Measurements from ENCODE around the gene PLK5.
"Not testable (repeated sequence)": the region's sequence is repeated elsewhere in the genome, so short reads cannot be mapped to it uniquely, and the experiment has no call there.

Gene PLK5

GRCh38 chr19:1526979-1527649 is 3.2 kb downstream of the PLK5 start:
- DNase-seq: no peak

DNA sequence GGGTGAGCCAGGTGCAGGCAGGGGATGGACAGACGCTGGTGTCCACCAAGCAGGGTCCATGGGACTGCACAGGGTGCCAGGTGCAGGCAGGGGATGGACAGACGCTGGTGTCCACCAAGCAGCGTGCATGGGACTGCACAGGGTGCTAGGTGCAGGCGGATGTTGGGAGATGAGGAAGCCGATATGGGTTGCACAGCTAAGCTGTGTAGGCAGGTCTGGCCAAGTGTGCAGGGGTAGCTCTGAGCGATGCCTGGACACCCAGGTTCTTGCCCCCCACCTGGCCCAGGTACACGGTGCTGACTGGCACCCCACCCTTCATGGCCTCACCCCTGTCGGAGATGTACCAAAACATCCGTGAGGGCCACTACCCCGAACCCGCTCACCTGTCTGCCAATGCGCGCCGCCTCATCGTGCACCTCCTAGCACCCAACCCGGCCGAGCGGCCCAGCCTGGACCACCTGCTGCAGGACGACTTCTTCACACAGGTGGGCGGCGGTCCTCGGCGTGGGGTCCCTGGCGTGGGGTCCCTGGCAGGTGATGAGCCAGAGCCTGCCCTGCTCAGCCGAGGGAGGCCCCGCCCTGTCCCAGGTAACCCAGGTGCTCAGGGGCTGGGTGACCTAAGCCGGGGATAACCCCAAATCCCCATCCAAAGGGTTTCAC is 3.9 kb downstream of the PLK5 start:
- DNase-seq: no peak

DNA sequence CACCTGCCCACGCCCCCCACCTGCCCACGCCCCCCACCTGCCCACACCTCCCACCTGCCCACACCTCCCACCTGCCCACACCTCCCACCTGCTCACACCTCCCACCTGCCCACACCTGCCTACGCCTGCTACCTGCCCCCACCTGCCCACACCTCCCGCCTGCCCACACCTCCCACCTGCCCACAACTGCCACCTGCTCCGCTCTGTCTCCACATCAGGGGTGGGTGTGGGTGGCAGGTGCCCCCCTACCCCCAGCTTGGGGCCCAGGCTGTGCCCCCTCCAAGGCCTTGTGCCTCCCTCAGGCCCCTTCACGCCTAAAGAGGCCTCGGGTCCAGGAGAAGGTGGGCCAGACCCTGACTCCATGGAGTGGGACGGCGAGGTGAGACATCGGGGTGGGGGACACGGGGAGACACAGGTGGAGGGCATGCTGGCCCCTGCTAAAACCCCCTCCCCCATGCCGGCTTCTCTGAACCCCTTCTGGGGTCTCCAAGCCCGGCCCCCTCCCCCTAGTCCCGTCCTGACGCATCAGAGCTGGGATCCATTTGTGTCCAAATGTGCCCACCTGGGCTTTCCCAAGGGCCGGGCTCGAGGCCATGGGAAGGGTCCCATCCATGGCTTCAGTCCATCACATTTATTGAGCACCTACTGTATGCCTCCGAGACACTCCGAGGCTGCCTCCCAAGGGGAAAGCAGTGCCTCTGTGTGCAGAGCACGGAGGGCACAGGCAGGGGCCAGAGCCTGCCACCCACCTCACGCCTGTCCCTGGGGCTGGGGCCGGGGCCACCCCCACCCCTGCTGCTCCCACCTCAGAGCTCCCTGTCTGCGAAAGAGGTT is 4.9 kb downstream of the PLK5 start:
- DNase-seq: no peak

DNA sequence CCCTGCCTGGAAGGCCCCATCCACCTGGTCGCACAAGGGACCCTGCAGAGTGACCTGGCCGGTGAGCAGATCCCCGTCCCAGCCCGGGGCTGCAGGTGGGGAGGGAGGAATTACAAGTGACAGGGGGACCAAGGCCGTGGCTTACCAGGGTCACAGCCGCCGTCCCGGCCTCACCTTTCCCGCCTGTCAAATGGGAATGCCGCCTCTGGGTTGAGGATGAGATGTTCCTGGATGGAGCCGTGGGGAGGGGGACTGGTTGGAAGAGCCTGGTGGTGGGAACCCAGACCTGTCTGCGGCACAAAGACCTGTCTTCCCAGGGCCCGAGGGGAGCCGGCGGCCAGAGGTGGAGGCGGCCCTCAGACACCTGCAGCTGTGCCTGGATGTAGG is 5.5 kb downstream of the PLK5 start:
- DNase-seq: no peak

- DNase-seq: not testable (repeated sequence)
Observed at GRCh38 chr19:1530856-1531255, 7.0 kb downstream of the PLK5 start.

- DNase-seq: no peak
Observed at GRCh38 chr19:1531587-1531986, 7.7 kb downstream of the PLK5 start.

DNA sequence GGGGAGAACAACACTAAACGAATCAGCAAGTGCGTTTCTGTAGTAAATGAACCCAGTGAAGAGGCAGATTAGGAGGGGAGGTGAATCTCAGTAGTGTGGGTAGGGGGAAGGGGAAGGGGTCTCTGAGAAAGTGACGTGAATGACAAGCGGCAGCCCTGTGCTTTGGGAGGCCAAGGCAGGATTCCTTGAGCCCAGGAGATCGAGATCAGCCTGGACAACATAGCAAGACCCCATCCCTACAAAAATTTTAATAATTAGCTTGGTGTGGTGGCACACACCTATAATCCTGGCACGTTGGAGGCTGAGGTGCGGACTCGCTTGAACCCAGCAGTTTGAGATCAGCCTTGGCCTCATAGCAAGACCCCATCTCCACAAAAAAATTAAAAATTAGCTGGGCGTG is 8.1 kb downstream of the PLK5 start:
- no peak for DNase-seq

DNA sequence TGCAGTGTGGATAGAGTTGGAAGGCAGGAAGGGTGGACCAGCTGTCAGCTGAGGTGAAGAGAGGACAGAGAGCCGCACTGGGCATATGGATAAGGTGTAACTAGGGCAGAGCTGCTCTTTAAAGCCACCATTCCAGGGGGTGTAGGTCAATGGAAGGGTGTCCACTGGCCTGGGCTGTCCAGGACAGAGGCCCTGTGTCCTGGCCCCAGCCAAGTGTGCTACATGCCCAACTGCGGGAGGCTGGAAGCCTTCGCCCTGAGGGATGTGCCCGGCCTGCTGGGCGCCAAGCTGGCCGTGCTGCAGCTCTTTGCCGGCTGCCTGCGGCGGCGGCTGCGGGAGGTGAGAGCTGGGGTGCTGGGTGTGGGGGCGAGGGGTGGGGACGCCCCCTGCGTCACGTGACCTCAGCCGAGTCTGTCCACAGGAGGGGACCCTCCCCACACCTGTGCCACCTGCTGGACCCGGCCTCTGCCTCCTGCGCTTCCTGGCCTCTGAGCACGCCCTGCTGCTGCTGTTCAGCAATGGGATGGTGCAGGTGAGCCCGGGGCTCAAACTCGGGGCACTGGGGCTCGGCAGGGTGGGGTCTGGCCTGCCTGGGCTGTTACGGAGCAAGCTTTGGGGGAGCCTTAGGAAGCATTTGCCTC is 9.8 kb downstream of the PLK5 start:
- DNase-seq: no peak

DNA sequence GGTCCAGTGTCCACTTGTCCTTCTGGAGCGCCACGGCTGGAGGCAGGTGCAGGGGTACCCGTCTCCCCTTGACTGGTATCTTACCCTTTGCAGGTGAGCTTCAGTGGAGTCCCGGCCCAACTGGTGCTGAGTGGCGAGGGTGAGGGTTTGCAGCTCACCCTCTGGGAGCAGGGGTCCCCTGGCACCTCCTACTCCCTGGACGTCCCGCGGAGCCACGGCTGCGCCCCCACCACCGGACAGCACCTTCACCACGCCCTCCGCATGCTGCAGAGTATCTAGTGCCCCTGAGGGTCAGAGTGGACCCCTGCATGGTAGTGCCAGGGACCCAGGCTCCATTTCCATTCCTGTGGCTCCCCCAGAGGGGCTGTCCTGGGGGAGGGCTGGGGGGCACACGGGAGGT is 11.1 kb downstream of the PLK5 start:
- no peak for DNase-seq

DNA sequence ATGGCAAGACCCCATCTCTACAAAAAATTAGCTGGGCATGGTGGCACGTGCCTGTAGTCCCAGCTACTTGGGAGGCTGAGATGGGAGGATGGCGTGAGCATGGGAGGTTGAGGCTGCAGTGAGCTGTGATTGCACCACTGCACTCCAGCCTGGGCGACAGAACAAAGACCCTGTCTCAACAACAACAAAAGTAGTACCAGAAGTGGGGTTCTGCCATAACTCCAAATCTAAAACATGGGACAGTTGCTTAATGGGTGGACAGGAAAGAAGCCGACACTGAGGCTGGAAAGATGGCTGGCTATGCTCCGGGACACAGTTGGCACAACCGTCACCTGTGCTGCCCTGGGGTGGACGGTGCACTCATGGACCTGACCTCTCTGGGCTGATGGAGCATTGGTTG is 11.8 kb downstream of the PLK5 start:
- DNase-seq: not testable (repeated sequence)

DNA sequence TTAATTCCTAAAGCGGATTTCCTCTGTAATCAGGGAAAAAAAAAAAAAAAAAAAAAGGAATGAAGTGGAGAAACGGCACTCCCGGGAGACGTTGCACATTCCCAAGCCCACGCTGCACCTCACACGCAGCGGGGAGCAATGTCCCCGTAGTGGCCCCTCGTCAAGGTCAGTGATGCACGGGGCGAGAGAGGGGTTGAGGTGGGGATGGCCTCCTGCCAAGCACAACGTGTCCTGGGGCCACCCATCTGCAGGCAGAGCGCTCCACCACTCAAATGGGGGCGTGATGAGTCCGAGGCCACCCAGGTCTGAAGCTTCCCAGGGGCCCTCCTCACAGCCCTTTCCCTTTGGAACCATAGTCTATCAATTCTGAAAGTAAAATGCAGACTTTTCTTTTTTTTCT is 15.1 kb downstream of the PLK5 start:
- peak; percentile 3 for DNase-seq

DNA sequence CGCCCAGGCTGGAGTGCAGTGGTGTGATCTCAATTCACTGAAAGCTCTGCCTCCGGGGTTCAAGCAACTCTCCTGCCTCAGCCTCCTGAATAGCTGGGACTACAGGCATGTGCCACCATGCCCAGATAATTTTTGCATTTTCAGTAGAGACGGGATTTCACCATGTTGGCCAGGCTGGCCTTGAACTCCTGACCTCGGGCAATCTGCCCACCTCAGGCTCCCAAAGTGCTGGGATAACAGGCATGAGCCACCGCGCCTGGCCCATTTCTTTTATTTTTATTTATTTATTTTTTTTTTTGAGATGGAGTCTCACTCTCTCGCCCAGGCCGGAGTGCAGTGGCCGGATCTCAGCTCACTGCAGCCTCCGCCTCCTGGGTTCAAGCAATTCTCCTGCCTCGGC is 15.9 kb downstream of the PLK5 start:
- not testable (repeated sequence) for DNase-seq

DNA sequence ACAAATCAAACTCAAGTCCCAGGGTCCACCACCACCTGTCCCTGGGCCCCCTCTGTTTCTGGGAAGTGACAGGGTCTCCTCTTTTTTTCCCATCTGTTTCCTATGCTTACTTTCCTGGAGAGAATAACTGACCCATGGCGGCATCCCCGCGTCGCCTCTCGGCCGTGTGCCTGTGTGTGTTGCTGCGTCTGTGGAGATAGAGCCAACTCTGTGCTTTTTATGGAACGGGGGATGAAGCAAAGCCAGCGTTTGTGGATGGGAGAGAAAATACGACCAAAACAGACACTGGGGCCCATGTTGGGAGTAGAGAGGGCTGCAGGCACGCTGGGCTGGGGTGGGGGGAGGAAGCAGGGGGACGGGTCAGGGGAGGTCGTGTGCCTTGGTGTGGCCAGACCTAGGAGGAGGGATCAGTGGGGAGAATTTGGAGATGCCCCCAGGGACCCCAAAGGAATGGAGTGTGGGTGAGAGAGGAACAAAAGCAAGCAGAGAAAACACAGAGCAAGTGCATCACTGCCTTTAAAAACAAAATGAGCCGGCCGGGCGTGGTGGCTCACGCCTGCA is 16.6 kb downstream of the PLK5 start:
- DNase-seq: no peak

GRCh38 chr19:1549332-1549945 is 25.6 kb downstream of the PLK5 start:
- no peak for DNase-seq

DNA sequence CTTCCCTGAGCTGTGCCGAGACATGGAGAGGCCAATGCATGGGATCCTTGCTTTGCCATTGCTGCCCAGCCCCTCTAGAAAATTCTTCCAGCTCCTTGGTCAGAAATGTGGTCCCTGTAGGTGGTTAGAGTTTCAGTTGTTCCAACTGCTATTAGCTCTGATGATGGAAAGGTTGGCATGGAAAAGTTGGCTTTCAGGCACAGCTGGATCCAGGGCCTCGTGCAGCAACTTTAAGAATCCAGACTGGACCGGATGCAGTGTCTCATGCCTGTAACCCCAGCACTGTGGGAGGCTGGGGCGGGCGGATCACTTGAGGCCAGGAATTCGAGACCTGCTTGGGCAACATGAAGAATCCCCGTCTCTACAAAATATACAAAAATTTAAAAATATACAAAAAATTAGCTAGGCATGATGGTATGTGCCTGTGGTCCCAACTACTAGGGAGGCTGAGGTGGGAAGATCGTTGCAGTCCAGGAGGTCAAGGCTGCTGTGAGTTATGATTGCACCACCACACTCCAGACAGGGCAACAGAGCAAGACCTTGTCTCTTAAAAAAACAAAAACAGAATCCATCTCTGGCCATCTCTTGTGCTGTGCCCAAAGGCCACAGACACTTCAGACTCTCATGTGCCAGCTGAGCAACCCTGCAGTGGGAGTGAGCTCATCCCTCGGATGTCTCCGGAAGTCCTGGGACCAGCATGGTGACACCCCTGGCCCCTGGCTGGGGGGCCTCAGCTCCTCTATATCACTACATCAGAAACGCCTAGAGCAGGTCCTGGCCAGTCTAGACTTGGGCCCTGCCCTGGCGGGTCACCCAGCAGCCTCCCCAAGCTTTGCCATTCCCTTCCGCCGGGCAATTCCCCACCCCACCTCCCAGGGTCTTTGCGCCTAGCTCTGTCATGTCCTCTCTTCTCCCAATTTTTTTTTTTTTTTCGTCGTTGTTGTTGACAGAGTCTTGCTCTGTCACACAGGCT is 27.5 kb downstream of the PLK5 start:
- no peak for DNase-seq

GRCh38 chr19:1553415-1553814 is 29.5 kb downstream of the PLK5 start:
- no peak for DNase-seq

DNA sequence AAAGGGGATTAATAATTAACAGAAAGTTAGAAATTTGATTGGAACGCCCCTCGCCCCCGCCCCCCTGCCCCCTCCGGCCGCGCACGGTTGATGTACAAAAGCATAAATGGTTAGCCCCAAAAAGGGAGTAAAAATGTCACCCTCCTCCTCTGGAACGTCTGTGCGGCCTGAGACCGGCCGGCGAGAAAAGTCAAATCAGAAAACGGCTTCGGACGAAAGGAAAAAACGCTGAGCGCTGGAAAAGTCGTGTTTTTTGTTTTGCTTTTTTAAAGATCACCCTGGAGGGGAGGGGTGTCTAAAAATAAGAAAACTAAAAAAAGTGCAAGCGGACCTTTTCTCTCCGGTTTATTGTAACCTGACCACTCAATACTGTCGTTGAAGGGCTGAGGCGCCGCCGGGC is 31.1 kb downstream of the PLK5 start:
- no peak for DNase-seq

- no peak for DNase-seq
Observed at GRCh38 chr19:1555487-1556389, 31.9 kb downstream of the PLK5 start.

DNA sequence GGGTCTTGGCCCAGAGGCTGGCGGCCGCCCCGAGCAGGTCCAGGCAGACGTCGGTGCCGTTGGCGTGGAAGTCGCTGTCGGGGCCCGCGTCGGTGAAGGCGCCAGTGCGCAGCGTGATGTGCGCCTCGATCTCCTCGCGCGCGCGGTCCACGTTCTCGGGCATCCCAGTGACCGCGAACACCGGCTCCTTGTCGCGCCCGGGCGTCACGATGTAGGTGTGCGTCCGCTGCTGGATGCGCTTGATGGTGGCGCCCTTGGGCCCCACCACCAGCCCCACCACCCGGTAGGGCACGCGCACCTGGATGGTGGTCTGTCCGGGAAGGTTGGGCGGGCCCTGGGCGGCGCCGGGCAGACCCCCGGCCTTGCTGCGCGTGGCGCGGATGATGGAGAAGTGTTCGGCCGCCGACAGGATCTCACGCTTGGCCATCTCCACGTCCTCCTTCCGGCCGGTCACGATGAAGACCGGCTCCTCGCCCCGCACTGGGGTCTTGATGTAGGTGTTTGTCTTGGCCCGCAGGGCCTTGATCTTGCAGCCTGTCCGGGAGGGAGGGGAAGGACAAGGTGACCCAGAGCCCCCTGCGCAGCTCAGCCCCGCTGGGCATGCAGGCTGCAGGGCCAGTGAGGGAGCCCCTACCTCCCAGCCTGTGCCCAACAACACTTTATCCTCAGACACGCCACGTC is 32.7 kb downstream of the PLK5 start:
- DNase-seq: no peak

- no peak for DNase-seq
Observed at GRCh38 chr19:1558552-1558951, 34.7 kb downstream of the PLK5 start.

All from fibroblast of upper back skin (primary cell).